ENCODE data around the gene SPTBN5. TPM values are rescaled to one million over a fixed set of nuclear protein-coding genes. Genes with fewer than 3 reads are reported as not detected.

SPTBN5 gene
- total and polyA plus RNA-seq, 12 donors, result under 0.01 to 6.8 (median 0.55) TPM

GRCh38 chr15:41856262-41856661 is 37.6 kb downstream of the SPTBN5 start:
- Histone ChIP-seq H3K4me1 (replicated peaks in 1 of 2) (no peaks in the 10 kb centered on the region), H3K36me3 (replicated peaks in 1 of 2) (no peaks in the 10 kb centered on the region), H3K27me3 (no peaks in the 10 kb centered on the region), H3K4me3 (no peak overlapping the region), H3K9me3 (replicated peaks in 1 of 3) (no peaks in the 10 kb centered on the region), H3K27ac (no peak overlapping the region)
- TF ChIP-seq CTCF (IDR thresholded peaks at IDR 0.05), result no peak
- TF ChIP-seq POLR2A (IDR thresholded peaks at IDR 0.05), result no peak
- DNase-seq, result no peak
- intact Hi-C loops (cut with DNase I), result no loop called here
- WGBS, 4 donors, result 85 to 92% (median 89%) methylated on average over 10 to 17 of the region's 17 CpGs

GRCh38 chr15:41855261-41855961 is 38.4 kb downstream of the SPTBN5 start:
- no peak overlapping the region for H3K27ac ChIP-seq
- intact Hi-C loops (cut with DNase I), result no loop called here
- H3K36me3 ChIP-seq (replicated peaks in 1 of 2), result no peaks in the 10 kb centered on the region
- no peaks in the 10 kb centered on the region for H3K27me3 ChIP-seq
- no peak for TF ChIP-seq CTCF (IDR thresholded peaks at IDR 0.05)
- no peaks in the 10 kb centered on the region for H3K9me3 ChIP-seq (replicated peaks in 1 of 3)
- WGBS, 4 donors, result 79 to 87% (median 81%) methylated on average over 7 to 30 of the region's 30 CpGs
- no peak for DNase-seq
- H3K4me1 ChIP-seq (replicated peaks in 1 of 2), result no peaks in the 10 kb centered on the region
- no peak overlapping the region for H3K4me3 ChIP-seq

- intact Hi-C loops (cut with DNase I), result no loop called here
- Histone ChIP-seq H3K27me3 (no peaks in the 10 kb centered on the region), H3K4me1 (replicated peaks in 1 of 2) (no peaks in the 10 kb centered on the region), H3K4me3 (no peak overlapping the region), H3K27ac (no peak overlapping the region), H3K36me3 (replicated peaks in 1 of 2) (no peaks in the 10 kb centered on the region), H3K9me3 (replicated peaks in 1 of 3) (no peaks in the 10 kb centered on the region)
- TF ChIP-seq POLR2A (IDR thresholded peaks at IDR 0.05) (no peak), CTCF (IDR thresholded peaks at IDR 0.05) (no peak)
- no peak for DNase-seq
- 92 to 99% (median 96%) methylated on average over 6 to 9 of the region's 9 CpGs for WGBS, 4 donors
These were observed 39.4 kb downstream of the SPTBN5 start for GRCh38 chr15:41854443-41854842.

- Histone ChIP-seq H3K4me3 (no peak overlapping the region), H3K4me1 (replicated peaks in 1 of 2) (no peaks in the 10 kb centered on the region), H3K27ac (no peak overlapping the region), H3K36me3 (replicated peaks in 1 of 2) (no peaks in the 10 kb centered on the region), H3K27me3 (no peaks in the 10 kb centered on the region), H3K9me3 (replicated peaks in 1 of 3) (no peaks in the 10 kb centered on the region)
- intact Hi-C loops (cut with DNase I), result no loop called here
- DNase-seq, result no peak
- no peak for TF ChIP-seq POLR2A (IDR thresholded peaks at IDR 0.05)
- TF ChIP-seq CTCF (IDR thresholded peaks at IDR 0.05), result no peak
- WGBS, 4 donors, result 60 to 87% (median 81%) methylated on average over 4 to 10 of the region's 10 CpGs; no CpG with 5 or more reads in 1 of the 4 donors
These were observed 40.0 kb downstream of the SPTBN5 start for GRCh38 chr15:41853831-41854230.
